ENCODE measurements around the gene ASTN2. TPM values are rescaled to one million over a fixed set of nuclear protein-coding genes. Genes with fewer than 3 reads are reported as not detected.

Gene ASTN2
- total RNA-seq, 6 experiments from 2014 or later: 0.91 to 3.1 (median 2.5) TPM

GRCh38 chr9:116792271-116792670, 622.6 kb downstream of the ASTN2 start:
- Histone ChIP-seq H3K4me1 (no peaks in the 10 kb centered on the region), H3K9me3 (no peaks in the 10 kb centered on the region), H3K27ac (no peak overlapping the region), H3K4me3 (no peak overlapping the region), H3K27me3 (no peaks in the 10 kb centered on the region), H3K36me3 (no peaks in the 10 kb centered on the region)
- no peak for DNase-seq
- no peak for TF ChIP-seq CTCF (IDR thresholded peaks at IDR 0.05)
- no peak for TF ChIP-seq POLR2A (IDR thresholded peaks at IDR 0.05)
- no peak for ATAC-seq
- intact Hi-C loops (cut with DNase I): no loop called here
- WGBS (ENCODE audit: insufficient coverage, low coverage, low lambda C conversion rate, missing lambda C conversion rate): 55% methylated on average over 5 of the region's 6 CpGs

- ATAC-seq (no peak), DNase-seq (no peak)
- intact Hi-C loops (cut with DNase I): no loop called here
- Histone ChIP-seq H3K4me1 (no peaks in the 10 kb centered on the region), H3K4me3 (no peak overlapping the region), H3K27ac (no peak overlapping the region), H3K27me3 (no peaks in the 10 kb centered on the region), H3K36me3 (no peaks in the 10 kb centered on the region), H3K9me3 (no peaks in the 10 kb centered on the region)
- 32% methylated on average over 1 of the region's 1 CpG for WGBS (ENCODE audit: insufficient coverage, low coverage, low lambda C conversion rate, missing lambda C conversion rate)
- TF ChIP-seq POLR2A (IDR thresholded peaks at IDR 0.05): no peak
- no peak for TF ChIP-seq CTCF (IDR thresholded peaks at IDR 0.05)
Measured at GRCh38 chr9:116791326-116791725, 623.5 kb downstream of the ASTN2 start.

GRCh38 chr9:116789081-116789480, 625.8 kb downstream of the ASTN2 start:
- intact Hi-C loops (cut with DNase I): no loop called here
- Histone ChIP-seq H3K9me3 (no peaks in the 10 kb centered on the region), H3K4me1 (no peaks in the 10 kb centered on the region), H3K4me3 (no peak overlapping the region), H3K27ac (no peak overlapping the region), H3K27me3 (no peaks in the 10 kb centered on the region), H3K36me3 (no peaks in the 10 kb centered on the region)
- WGBS (ENCODE audit: insufficient coverage, low coverage, low lambda C conversion rate, missing lambda C conversion rate): 31% methylated on average over 3 of the region's 3 CpGs
- no peak for DNase-seq
- ATAC-seq: no peak
- TF ChIP-seq POLR2A (IDR thresholded peaks at IDR 0.05) (no peak), CTCF (IDR thresholded peaks at IDR 0.05) (no peak)

GRCh38 chr9:116786737-116787136, 628.1 kb downstream of the ASTN2 start:
- TF ChIP-seq CTCF (IDR thresholded peaks at IDR 0.05) (no peak), POLR2A (IDR thresholded peaks at IDR 0.05) (no peak)
- no peak overlapping the region for H3K4me3 ChIP-seq
- H3K9me3 ChIP-seq: no peaks in the 10 kb centered on the region
- no peaks in the 10 kb centered on the region for H3K27me3 ChIP-seq
- DNase-seq: no peak
- no peaks in the 10 kb centered on the region for H3K36me3 ChIP-seq
- no peak for ATAC-seq
- no peak overlapping the region for H3K27ac ChIP-seq
- H3K4me1 ChIP-seq: no peaks in the 10 kb centered on the region
- intact Hi-C loops (cut with DNase I): no loop called here
- WGBS (ENCODE audit: insufficient coverage, low coverage, low lambda C conversion rate, missing lambda C conversion rate): 69% methylated on average over 2 of the region's 2 CpGs

- Histone ChIP-seq H3K9me3 (no peaks in the 10 kb centered on the region), H3K27me3 (no peaks in the 10 kb centered on the region), H3K4me1 (no peaks in the 10 kb centered on the region), H3K4me3 (no peak overlapping the region), H3K27ac (no peak overlapping the region), H3K36me3 (no peaks in the 10 kb centered on the region)
- TF ChIP-seq POLR2A (IDR thresholded peaks at IDR 0.05): no peak
- no peak for TF ChIP-seq CTCF (IDR thresholded peaks at IDR 0.05)
- WGBS (ENCODE audit: insufficient coverage, low coverage, low lambda C conversion rate, missing lambda C conversion rate): 48% methylated on average over 3 of the region's 3 CpGs
- ATAC-seq (no peak), DNase-seq (no peak)
- intact Hi-C loops (cut with DNase I): no loop called here
Measured at GRCh38 chr9:116777116-116777515, 637.7 kb downstream of the ASTN2 start.

Measured in right lobe of liver (tissue), 6 donors.